DMS79 (cell line): ENCODE data around the gene HSDL2.
"Not testable (repeated sequence)": the region's sequence is repeated elsewhere in the genome, so short reads cannot be mapped to it uniquely, and the experiment has no call there.

Experiments
- DNase-seq: peaks from one replicate; lab custom pipeline; 2025; lab: John Stamatoyannopoulos, UW

Gene HSDL2

DNA sequence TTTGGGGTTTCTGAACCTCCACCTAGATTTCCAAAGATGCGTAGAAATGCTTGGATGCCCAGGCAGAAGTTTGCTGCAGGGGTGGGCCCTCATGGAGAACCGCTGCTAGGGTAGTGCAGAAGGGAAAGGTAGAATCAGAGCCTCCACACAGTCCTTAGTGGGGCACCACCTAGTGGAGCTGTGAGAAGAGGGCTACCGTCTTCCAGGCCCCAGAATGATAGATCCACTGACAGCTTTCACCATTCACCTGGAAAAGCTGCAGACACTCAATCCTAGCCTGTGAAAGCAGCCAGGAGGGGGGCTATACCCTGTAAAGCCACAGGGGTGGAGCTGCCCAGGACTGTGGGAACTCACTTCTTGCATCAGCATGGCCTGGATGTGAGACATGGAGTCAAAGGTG lies 13.3 kb upstream of the HSDL2 start:
- no peak for DNase-seq

GRCh38 chr9:112367465-112367864 lies 12.4 kb upstream of the HSDL2 start:
- no peak for DNase-seq

DNA sequence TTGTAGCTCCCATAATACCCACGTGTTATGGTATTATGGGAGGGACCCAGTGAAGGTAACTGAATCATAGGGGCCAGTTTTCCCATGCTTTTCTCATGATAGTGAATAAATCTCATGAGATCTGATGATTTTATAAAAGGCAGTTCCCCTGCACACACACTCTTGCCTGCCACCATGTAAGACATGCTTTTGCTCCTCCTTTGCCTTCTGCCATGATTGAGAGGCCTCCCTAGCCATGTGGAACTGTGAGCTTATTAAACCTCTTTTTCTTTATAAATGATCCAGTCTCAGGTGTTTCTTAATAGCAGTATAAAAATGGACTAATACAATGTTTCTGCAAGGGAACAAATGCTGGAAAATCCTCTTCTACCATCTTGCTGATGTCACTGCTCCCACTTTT lies 10.1 kb upstream of the HSDL2 start:
- no peak for DNase-seq

DNA sequence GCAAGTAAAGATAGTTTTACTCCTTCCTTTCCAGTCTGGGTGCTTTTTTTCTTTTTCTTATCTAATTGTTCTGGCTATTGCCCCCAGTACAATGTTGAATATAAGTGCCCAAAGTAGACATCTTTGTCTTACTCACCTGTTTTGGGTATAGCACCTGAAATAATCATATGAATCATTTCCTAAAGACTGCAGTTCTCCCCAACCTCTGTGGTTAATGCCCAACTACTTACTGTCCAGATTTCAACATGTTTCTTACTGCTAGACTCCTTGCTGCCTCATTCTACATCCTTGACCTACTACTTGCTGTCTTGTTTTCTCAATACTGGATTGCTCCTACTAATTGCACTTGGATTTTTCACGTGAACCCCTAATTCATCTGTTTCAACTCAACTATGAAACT lies 8.8 kb upstream of the HSDL2 start:
- DNase-seq = no peak

GRCh38 chr9:112373666-112374065 lies 6.2 kb upstream of the HSDL2 start:
- DNase-seq = not testable (repeated sequence)

GRCh38 chr9:112374232-112374631 lies 5.7 kb upstream of the HSDL2 start:
- not testable (repeated sequence) for DNase-seq

DNA sequence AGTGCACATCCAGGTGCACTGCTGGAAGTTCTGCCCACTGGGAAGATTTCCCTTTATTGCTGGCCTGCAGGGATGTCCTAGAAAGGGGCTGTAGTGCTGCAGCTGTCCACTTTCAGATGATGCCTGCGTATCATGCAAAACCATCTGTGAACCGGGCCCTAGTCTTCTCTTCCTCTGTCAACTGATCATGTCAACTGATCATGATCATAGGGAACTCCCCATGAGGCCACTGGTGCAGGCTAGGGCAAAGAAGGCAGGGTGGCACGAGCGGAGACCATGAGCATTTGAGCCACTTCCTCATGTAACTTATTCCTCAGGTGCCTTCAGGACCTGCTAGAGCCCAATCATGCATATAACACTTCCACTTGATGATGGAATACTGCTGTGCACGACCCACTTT lies 4.5 kb upstream of the HSDL2 start:
- DNase-seq = no peak

GRCh38 chr9:112377087-112377486 lies 2.8 kb upstream of the HSDL2 start:
- no peak for DNase-seq

DNA sequence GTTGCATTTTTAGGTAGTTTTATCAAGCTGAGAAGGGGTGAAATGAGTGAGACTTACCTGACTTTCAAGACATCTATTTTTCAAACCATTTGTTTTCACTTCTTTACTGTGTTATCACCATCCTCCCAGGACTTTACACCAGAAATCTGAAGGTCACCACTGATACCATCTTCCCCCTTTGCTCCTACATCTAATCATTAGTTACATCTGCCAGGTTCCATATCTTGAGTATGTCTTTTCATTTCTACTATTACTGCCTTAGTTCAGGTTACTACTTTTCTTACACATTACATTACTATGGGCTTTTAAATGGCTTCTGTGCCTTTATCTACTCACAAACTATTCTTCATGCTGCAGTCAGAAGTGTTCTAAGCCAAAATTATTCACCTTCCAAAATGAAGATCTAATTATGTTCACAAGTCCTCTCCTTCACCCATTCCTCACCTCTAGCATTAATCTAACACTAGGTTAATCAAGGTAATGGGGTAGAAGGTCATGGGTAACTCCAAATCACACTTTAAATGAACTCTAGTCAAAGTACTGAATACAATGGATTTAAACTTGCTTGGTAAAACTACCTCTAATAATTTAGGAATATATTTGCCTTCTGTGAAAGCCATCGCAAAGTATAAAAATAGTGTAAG lies 2.1 kb upstream of the HSDL2 start:
- DNase-seq = no peak

DNA sequence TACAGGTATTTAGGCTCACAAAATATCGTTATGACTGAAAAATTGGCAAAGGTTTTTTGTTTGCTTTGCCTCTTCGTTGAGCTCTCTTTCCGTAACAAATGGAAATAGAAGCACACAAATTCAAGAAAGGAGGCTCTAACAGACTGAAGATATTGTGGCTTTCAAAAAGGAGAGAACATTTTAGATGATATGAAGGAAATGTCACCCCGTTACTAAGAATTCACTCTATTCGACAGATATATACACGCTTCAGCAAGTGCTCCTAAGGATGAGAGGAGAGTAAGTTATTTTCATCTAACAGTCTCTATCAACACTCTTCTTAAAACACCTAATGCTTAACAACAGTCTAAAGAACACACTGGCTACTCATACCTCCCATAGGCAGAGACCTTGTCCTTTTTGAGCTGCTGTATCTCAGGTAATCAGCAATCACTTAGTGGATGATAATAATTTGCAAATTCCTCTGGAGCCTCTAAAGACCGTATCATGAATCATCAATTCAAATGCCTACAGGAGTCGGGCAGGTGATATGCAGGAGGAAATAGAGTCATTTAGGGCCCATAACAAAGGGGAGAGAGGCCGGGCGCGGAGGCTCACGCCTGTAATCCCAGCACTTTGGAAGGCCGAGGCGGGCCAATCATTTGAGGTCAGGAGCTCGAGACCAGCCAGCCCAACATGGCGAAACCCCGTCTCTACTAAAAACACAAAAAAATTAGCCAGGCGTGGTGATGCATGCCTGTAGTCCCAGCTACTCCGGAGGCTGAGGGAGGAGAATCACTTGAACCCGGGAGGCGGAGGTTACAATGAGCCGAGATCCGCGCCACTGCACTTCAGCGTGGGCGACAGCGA lies 1.4 kb upstream of the HSDL2 start:
- peak; percentile 30 for DNase-seq

GRCh38 chr9:112379177-112380101 lies 469 bp upstream of the HSDL2 start:
- peak; percentile 96 for DNase-seq

- no peak for DNase-seq
Measured at GRCh38 chr9:112380825-112381221, 915 bp downstream of the HSDL2 start.

DNA sequence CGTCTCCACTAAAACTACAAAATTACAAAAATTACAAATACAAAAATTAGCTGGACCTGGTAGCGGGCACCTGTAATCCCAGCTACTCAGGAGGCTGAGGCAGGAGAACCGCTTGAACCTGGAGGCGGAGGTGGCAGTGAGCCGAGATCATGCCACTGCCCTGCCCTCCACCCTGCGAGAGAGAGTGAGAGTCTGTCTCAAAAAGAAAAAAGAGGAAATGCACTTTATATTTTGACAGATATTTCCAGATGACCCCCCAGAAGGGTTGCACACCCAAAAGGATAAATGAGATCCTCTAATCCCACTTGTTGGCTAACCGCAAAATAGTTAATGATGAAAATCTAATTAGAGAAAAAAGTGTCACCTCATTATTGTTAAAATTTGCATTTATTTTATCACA lies 2.2 kb downstream of the HSDL2 start:
- no peak for DNase-seq

GRCh38 chr9:112382501-112383364 lies 2.8 kb downstream of the HSDL2 start:
- DNase-seq = no peak

GRCh38 chr9:112384219-112384618 lies 4.3 kb downstream of the HSDL2 start:
- DNase-seq = no peak

DNA sequence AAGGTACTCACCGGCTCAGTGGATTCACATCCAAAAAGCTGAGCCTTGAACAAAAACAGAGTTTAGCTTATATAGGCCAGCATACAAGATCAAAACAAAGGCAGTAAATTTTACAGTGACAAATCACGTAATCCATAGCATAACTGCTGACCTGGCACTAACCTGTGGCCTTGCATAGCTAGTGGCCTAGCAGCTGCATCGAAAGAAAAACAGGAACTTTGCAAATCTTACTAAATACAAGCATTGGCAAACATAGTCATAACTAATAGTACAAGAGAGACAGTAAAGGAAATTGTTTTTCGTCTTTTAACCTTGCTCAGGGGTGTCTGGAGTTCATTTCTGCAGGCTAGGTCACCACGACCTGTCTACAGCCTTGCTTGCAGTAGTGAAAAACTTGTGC lies 4.8 kb downstream of the HSDL2 start:
- DNase-seq = no peak

- DNase-seq = no peak
Measured at GRCh38 chr9:112387115-112387514, 7.2 kb downstream of the HSDL2 start.

DNA sequence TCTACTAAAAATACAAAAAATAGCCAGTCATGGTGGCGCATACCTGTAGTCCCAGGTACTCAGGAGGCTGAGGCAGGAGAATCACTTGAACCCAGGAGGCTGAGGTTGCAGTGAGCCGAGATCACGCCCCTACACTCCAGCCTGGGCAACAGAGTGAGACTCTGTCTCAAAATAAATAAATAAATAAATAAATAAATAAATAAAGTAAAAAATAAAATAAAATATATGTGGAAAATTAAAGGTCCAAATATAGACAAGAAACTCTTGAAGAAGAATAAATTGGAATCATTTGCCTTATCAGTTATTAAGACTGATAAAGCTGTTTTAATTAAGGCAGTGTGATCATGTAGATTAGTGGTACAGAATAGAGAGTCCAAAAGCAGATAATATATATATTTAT lies 10.0 kb downstream of the HSDL2 start:
- DNase-seq = not testable (repeated sequence)

- DNase-seq = not testable (repeated sequence)
Measured at GRCh38 chr9:112391936-112392560, 12.1 kb downstream of the HSDL2 start.

- not testable (repeated sequence) for DNase-seq
Measured at GRCh38 chr9:112393146-112393545, 13.2 kb downstream of the HSDL2 start.

GRCh38 chr9:112396416-112396815 lies 16.5 kb downstream of the HSDL2 start:
- DNase-seq = no peak
